Epithelial cell of proximal tubule (primary cell): ENCODE data around the gene MAP3K15. TPM values are rescaled to one million over a fixed set of nuclear protein-coding genes. Genes with fewer than 3 reads are reported as not detected.
A peak's percentile ranks its signal among the peaks of the same experiment; 100 is the strongest.

Source experiments
- DNase-seq: peaks from one replicate; pipeline ENCODE4 v3.0.0-alpha.2; 2011; ENCODE audit warnings: low read depth
- H3K4me3 ChIP-seq: 2 replicates; pipeline ENCODE4 v1.5.1; 2011; ENCODE audit warnings: low read depth, mild to moderate bottlenecking, low read length
- total RNA-seq: library from RNA; depleted of rRNA; stranded (reverse); fragments of >200 nt; gene quantifications from 2 replicates; pipeline ENCODE4 v1.2.3, GENCODE V29; 2015
- TF ChIP-seq, protein P1 (sequence below): conservative IDR thresholded peaks from 2 replicates; pipeline ENCODE4 v1.5.1; 2012; ENCODE audit warnings: low read depth, mild to moderate bottlenecking, low read length

The MAP3K15 gene
- total RNA-seq, 1 donor from 2014 or later: 6.1 TPM

DNA sequence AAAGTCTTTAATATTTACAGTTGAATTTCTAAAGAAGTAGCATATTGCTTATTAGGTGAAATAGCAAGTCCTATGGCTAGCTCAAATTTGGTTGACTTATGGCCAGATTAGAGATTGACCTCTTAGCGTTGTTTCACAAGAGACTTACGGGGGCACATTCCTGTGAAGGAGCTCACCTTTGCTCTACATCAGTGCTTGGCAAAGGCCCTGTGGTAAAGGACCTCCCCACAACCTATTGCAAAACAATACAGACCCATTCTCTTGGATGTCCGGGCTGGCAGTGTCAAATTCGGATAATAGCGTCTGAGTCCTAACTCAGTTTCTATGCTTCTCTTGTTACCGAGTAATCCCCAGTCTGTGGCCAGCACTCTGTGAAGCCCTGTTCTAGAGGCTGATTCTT, 160.7 kb downstream of the MAP3K15 start:
- no peak overlapping the region for H3K4me3 ChIP-seq
- TF ChIP-seq, protein P1, sequence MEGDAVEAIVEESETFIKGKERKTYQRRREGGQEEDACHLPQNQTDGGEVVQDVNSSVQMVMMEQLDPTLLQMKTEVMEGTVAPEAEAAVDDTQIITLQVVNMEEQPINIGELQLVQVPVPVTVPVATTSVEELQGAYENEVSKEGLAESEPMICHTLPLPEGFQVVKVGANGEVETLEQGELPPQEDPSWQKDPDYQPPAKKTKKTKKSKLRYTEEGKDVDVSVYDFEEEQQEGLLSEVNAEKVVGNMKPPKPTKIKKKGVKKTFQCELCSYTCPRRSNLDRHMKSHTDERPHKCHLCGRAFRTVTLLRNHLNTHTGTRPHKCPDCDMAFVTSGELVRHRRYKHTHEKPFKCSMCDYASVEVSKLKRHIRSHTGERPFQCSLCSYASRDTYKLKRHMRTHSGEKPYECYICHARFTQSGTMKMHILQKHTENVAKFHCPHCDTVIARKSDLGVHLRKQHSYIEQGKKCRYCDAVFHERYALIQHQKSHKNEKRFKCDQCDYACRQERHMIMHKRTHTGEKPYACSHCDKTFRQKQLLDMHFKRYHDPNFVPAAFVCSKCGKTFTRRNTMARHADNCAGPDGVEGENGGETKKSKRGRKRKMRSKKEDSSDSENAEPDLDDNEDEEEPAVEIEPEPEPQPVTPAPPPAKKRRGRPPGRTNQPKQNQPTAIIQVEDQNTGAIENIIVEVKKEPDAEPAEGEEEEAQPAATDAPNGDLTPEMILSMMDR: no peak
- no peak for DNase-seq

DNA sequence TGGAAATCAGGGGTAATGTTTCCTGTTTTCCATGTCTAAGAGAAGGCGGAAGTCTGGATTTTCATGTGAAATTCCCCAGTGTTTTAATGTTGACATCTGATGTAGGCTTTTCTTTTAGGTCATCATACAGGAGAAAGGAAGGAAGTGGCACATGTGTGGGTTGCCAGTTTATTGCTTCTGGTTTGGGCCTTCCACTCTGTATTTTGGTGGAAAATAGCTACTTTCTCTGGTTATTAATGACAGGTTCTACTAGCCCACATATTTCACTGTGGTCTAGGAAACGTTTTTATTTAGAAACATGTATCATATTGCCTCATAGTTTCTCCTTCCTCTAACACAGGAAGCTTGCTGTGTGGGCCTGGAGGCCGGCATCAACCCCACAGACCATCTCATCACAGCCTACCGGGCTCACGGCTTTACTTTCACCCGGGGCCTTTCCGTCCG, 164.3 kb downstream of the MAP3K15 start:
- no peak for DNase-seq
- TF ChIP-seq, protein P1: no peak
- no peak overlapping the region for H3K4me3 ChIP-seq

DNA sequence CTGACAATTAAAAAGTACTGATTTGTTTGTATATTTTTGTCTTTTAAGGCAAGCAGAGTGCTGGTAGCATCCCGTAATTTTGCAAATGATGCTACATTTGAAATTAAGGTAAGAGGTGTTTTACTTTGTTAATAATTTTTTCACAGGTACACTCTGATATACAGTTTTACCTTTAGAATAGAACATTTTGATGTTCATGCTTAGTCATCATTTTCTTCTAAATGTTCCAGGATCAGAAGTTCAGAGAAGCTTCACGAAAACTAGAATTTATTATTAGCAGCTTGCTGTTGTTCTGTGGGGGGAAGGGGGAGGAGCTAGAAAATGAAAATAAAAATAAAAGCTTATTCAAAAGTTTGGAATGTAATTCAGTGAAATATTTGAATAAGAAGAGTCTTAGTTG, 166.0 kb downstream of the MAP3K15 start:
- no peak for DNase-seq
- H3K4me3 ChIP-seq: no peak overlapping the region
- TF ChIP-seq, protein P1: no peak

DNA sequence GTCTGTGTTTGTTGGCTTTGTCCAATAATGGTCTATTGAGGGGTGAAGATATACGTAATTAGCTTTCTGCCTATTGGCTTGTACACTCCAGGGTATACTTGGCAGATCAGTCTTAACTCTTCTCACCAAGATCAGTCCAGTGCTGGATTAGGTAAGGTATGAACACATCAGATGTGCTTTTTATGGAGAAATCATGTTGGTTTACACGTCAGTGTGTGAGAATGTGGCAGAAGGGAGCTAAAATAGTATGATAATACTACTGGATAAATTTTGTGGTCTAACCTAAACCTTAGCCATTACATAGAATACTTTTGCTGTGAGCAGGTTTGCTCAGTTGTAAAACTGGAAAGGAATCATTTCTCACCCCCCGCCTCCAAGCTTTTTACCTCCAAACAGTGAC, 167.4 kb downstream of the MAP3K15 start:
- no peak for DNase-seq
- no peak overlapping the region for H3K4me3 ChIP-seq
- TF ChIP-seq, protein P1: no peak

DNA sequence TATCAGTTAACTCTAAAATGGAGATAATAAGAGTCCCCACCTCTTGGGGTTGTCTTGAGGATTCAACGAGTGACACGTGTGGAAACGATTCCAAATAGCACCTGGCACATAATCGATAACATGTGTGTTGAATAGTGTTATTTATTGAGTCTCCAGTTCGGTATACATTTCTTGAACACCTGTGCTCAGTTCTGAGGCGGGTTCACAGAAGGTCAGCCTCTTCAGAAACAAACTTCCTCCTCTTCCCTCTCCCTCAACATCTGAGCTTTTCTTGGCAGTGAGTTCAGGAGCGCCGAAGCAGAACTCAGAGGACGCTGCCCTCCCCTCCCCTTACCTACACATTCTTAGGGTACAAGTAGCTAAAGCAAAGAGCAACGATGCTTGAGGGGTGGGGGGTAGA, 170.6 kb downstream of the MAP3K15 start:
- no peak for DNase-seq
- peak overlapping the region; percentile 77 for H3K4me3 ChIP-seq
- TF ChIP-seq, protein P1: no peak

DNA sequence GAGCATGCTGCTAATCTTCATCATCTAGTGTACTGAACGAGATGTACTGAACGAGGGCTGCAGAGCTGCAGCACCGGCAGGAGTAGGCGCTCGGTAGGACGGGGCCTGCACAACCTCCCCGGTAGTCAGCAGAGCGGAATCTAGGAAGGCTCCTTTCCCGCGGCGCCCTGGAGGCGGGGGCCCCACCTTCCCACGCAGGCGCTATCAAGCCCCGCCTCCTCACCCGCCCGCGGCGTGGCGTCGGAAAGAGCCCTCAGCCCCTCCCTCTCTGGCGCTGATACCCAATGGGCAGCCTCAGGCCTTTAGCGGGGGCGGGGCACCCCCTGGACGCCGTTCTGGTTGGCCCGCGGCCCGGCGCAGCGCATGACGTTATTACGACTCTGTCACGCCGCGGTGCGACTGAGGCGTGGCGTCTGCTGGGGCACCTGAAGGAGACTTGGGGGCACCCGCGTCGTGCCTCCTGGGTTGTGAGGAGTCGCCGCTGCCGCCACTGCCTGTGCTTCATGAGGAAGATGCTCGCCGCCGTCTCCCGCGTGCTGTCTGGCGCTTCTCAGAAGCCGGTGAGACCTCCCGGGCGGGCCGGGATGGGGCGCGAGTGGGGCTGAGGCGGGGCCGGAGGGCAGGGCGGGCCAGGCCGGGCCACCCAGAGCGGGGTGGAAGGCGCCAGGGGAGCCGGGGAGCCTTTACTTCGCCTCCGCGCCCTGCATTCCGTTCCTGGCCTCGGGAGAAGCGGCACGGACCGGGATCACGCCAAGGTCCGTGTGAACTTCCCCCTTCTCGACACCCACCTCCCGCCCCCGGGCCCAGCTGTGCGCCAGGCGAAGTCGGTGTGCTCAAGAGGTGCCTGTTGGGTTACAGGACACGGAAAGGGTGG, 171.5 kb downstream of the MAP3K15 start, which contains the start of gene PDHA1:
TSS of gene PDHA1 (plus strand) at position 393 of the 874 bp plus-strand sequence. CDS start at position 504, 111 bp downstream.
- H3K4me3 ChIP-seq: peak within 1 kb of the TSS; percentile 77
- no peak for DNase-seq
- TF ChIP-seq, protein P1: no peak
